H9 (cell line): ENCODE results near the gene PSTPIP1. TPM values are rescaled to one million over a fixed set of nuclear protein-coding genes. Genes with fewer than 3 reads are reported as not detected.

Source experiments
- DNase-seq: peaks from one replicate; pipeline ENCODE4 v3.0.0-alpha.2; 2017
- H2AFZ ChIP-seq: one replicate; pipeline ENCODE4 v1.6.1; 2013; ENCODE audit warnings: mild to moderate bottlenecking, low read length, control low read depth, moderate library complexity
- H2AK5ac ChIP-seq: 2 replicates; pipeline ENCODE4 v1.6.1; 2013; ENCODE audit warnings: low read length, control low read depth, mixed read lengths; ENCODE audit not compliant: insufficient read length
- H2BK120ac ChIP-seq: one replicate; pipeline ENCODE4 v1.6.1; 2013; ENCODE audit warnings: low read depth, mild to moderate bottlenecking, low read length, control low read depth, inconsistent platforms; ENCODE audit not compliant: poor library complexity, severe bottlenecking
- H2BK12ac ChIP-seq: 2 replicates; pipeline ENCODE4 v1.6.1; 2013; ENCODE audit warnings: low read length, control low read depth, mixed read lengths, low read depth; ENCODE audit not compliant: insufficient read length
- H2BK15ac ChIP-seq: 2 replicates; pipeline ENCODE4 v1.6.1; 2013; ENCODE audit warnings: low read depth, low read length, control low read depth
- H2BK20ac ChIP-seq: one replicate; pipeline ENCODE4 v1.6.1; 2013; ENCODE audit warnings: low read depth, mild to moderate bottlenecking, low read length, control low read depth, inconsistent platforms; ENCODE audit not compliant: poor library complexity, severe bottlenecking
- H2BK5ac ChIP-seq: 2 replicates; pipeline ENCODE4 v1.6.1; 2013; ENCODE audit warnings: low read length, control low read depth, mixed read lengths; ENCODE audit not compliant: insufficient read length
- H3K14ac ChIP-seq: 2 replicates; pipeline ENCODE4 v1.6.1; 2013; ENCODE audit warnings: low read length, control low read depth; ENCODE audit not compliant: insufficient read depth
- H3K18ac ChIP-seq: 2 replicates; pipeline ENCODE4 v1.6.1; 2013; ENCODE audit warnings: low read depth, mild to moderate bottlenecking, mixed read lengths, low read length, control low read depth; ENCODE audit not compliant: insufficient read length
- H3K23ac ChIP-seq: 2 replicates; pipeline ENCODE4 v1.6.1; 2013; ENCODE audit warnings: low read length, control low read depth, mixed read lengths, low read depth; ENCODE audit not compliant: insufficient read length
- H3K23me2 ChIP-seq: 2 replicates; pipeline ENCODE4 v1.6.1; 2013; ENCODE audit warnings: low read depth, mild to moderate bottlenecking, mixed read lengths, low read length, control low read depth; ENCODE audit not compliant: insufficient read length, poor library complexity, severe bottlenecking
- H3K27ac ChIP-seq: 2 replicates; pipeline ENCODE4 v1.5.1; 2013; ENCODE audit warnings: low read length, control low read depth, mixed read lengths, low read depth; ENCODE audit not compliant: insufficient read length
- H3K27me3 ChIP-seq: 2 replicates; pipeline ENCODE4 v1.6.1; 2013; ENCODE audit warnings: low read length, control low read depth, inconsistent platforms; ENCODE audit not compliant: insufficient read depth
- H3K4ac ChIP-seq: 2 replicates; pipeline ENCODE4 v1.6.1; 2013; ENCODE audit warnings: low read depth, mild to moderate bottlenecking, control low read depth, inconsistent platforms, low read length, moderate library complexity
- H3K4me1 ChIP-seq: 2 replicates; pipeline ENCODE4 v1.6.1; 2013; ENCODE audit warnings: low read length, control low read depth, inconsistent platforms; ENCODE audit not compliant: insufficient read depth
- H3K4me2 ChIP-seq: 2 replicates; pipeline ENCODE4 v1.6.1; 2013; ENCODE audit warnings: low read length, control low read depth, mixed read lengths; ENCODE audit not compliant: insufficient read length, insufficient read depth
- H3K56ac ChIP-seq: 2 replicates; pipeline ENCODE4 v1.6.1; 2013; ENCODE audit warnings: low read depth, mild to moderate bottlenecking, mixed read lengths, low read length, control low read depth; ENCODE audit not compliant: insufficient read length
- H3K79me1 ChIP-seq: 2 replicates; pipeline ENCODE4 v1.6.1; 2013; ENCODE audit warnings: low read depth, mild to moderate bottlenecking, moderate library complexity, low read length, control low read depth, inconsistent platforms; ENCODE audit not compliant: insufficient read depth, poor library complexity, severe bottlenecking
- H3K79me2 ChIP-seq: 2 replicates; pipeline ENCODE4 v1.6.1; 2013; ENCODE audit warnings: low read length, control low read depth, inconsistent platforms; ENCODE audit not compliant: insufficient read depth
- H3K9ac ChIP-seq: 2 replicates; pipeline ENCODE4 v1.6.1; 2013; ENCODE audit warnings: low read length, control low read depth, mixed read lengths; ENCODE audit not compliant: insufficient read length; ENCODE audit errors: extremely low read depth
- H3K9me3 ChIP-seq: one replicate; pipeline ENCODE4 v1.6.1; 2013; ENCODE audit warnings: low read depth, low read length, inconsistent platforms; ENCODE audit not compliant: control insufficient read depth
- H3T11ph ChIP-seq: one replicate; pipeline ENCODE4 v1.6.1; 2013; ENCODE audit warnings: mild to moderate bottlenecking, low read length, control low read depth, inconsistent platforms
- H4K20me1 ChIP-seq: one replicate; pipeline ENCODE4 v1.6.1; 2013; ENCODE audit not compliant: control insufficient read depth, insufficient read length, insufficient read depth
- H4K5ac ChIP-seq: 2 replicates; pipeline ENCODE4 v1.6.1; 2013; ENCODE audit warnings: low read depth, mild to moderate bottlenecking, mixed read lengths, low read length, control low read depth; ENCODE audit not compliant: insufficient read length
- H4K8ac ChIP-seq: replicated peaks from 2 replicates; pipeline ENCODE4 v1.6.1; 2013; ENCODE audit warnings: low read length, control low read depth, mixed read lengths, low read depth; ENCODE audit not compliant: insufficient read length
- H4K91ac ChIP-seq: 2 replicates; pipeline ENCODE4 v1.6.1; 2013; ENCODE audit warnings: low read depth, mild to moderate bottlenecking, moderate library complexity, mixed read lengths, low read length, control low read depth; ENCODE audit not compliant: insufficient read length
- H3K27ac Mint-ChIP-seq, 3 experiments: 2 replicates in 2 of 3; 3 replicates in 1 of 3; pipeline ENCODE4 v1.8.0; 2020 to 2021; ENCODE audit warnings: mixed read lengths in 3 of 3, mild to moderate bottlenecking in 1 of 3, moderate library complexity in 1 of 3
- H3K27me3 Mint-ChIP-seq: 2 replicates; pipeline ENCODE4 v1.8.0; 2021; ENCODE audit warnings: low read depth, mild to moderate bottlenecking, moderate library complexity, mixed read lengths
- H3K36me3 Mint-ChIP-seq, 3 experiments: 2 replicates in 2 of 3; 3 replicates in 1 of 3; pipeline ENCODE4 v1.8.0; 2020 to 2021; ENCODE audit warnings: low read depth in 3 of 3, mixed read lengths in 3 of 3; ENCODE audit not compliant: insufficient read depth in 1 of 3
- H3K4me1 Mint-ChIP-seq, 2 experiments: 2 replicates each; pipeline ENCODE4 v1.8.0; 2020; ENCODE audit warnings: mixed read lengths in 2 of 2
- H3K4me3 Mint-ChIP-seq, 2 experiments: 2 replicates in 1 of 2; 3 replicates in 1 of 2; pipeline ENCODE4 v1.8.0; 2020 to 2021; ENCODE audit warnings: mild to moderate bottlenecking in 2 of 2, mixed read lengths in 2 of 2, moderate library complexity in 1 of 2
- H3K9me3 Mint-ChIP-seq, 2 experiments: 2 replicates in 1 of 2; 3 replicates in 1 of 2; pipeline ENCODE4 v1.8.0; 2020; ENCODE audit warnings: mild to moderate bottlenecking in 2 of 2, mixed read lengths in 2 of 2, moderate library complexity in 1 of 2
- CTCF ChIP-seq: fragments of 200-600 bp; sonication (generic); conservative IDR thresholded peaks from 3 replicates; pipeline ENCODE4 v1.8.0; 2021; ENCODE audit warnings: antibody characterized with exemption, mild to moderate bottlenecking
- WGBS: extraction: QIAGEN DNeasy Blood & Tissue Kit; methylation state at CpG from one replicate; pipeline ENCODE4 v1.1.7; 2013; ENCODE audit warnings: missing lambda C conversion rate, low lambda C conversion rate, mixed read lengths; ENCODE audit not compliant: insufficient read length; ENCODE audit errors: extremely low coverage; 5-methylcytosine and 5-hydroxymethylcytosine counted together
- total RNA-seq: library from RNA; stranded (reverse); gene quantifications from 2 replicates; pipeline ENCODE4 v1.2.1, GENCODE V29; 2021

The PSTPIP1 gene
- total RNA-seq, 1 experiment from 2014 or later = 1.8 TPM

DNA sequence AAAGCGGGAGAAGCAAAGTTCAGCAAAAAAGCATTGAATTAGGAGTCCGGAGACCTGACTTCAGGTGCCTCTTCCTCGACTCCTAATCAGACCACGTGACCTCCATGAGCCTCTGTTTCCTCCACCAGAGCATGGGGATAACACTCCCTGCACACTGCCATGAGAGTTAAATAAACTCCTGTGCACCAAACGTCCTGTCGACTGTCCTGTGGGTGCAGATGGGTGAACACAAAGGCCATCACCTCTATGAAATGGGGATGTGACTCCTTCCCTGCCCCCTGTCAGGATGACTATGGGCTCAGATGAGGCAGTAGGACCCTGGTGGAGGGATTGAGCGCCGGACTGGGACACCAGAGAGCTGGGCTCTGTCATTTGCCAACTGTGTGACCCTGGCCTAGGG, 89.5 kb downstream of the PSTPIP1 start:
- no peak overlapping the region for H3K4me3 Mint-ChIP-seq
- Histone ChIP-seq H3K9ac (no peak overlapping the region), H4K91ac (no peak overlapping the region), H4K8ac (no peak overlapping the region), H3K79me2 (no peaks in the 10 kb centered on the region), H3K79me1 (no peaks in the 10 kb centered on the region), H2AFZ (no peak overlapping the region), H2BK120ac (no peak overlapping the region), H3K18ac (no peak overlapping the region), H3K4ac (no peak overlapping the region), H3K4me2 (no peak overlapping the region), H4K5ac (no peak overlapping the region), H2BK12ac (no peak overlapping the region), H3K23me2 (no peaks in the 10 kb centered on the region), H3K4me1 (no peaks in the 10 kb centered on the region), H3K23ac (no peak overlapping the region), H3K56ac (no peak overlapping the region), H2AK5ac (no peak overlapping the region), H2BK20ac (no peak overlapping the region), H2BK15ac (no peak overlapping the region), H4K20me1 (no peaks in the 10 kb centered on the region), H3K9me3 (no peaks in the 10 kb centered on the region), H3K14ac (no peak overlapping the region), H2BK5ac (no peak overlapping the region), H3T11ph (no peak overlapping the region), H3K27ac (no peak overlapping the region), H3K27me3 (no peaks in the 10 kb centered on the region)
- H3K4me1 Mint-ChIP-seq = peaks cover 5 to 8% of the 10 kb centered on the region in 2 experiments
- peaks cover 12% of the 10 kb centered on the region for H3K27me3 Mint-ChIP-seq
- no peak for TF ChIP-seq CTCF
- no peak for DNase-seq
- no peaks in the 10 kb centered on the region for H3K36me3 Mint-ChIP-seq
- no peaks in the 10 kb centered on the region; a peak in 1 of 5 replicates for H3K9me3 Mint-ChIP-seq
- no CpG with 5 or more reads among the region's 8 CpGs for WGBS
- H3K27ac Mint-ChIP-seq = no peak overlapping the region
